Testis (tissue), 3 donors: ENCODE data around the gene SLC24A3. TPM values are rescaled to one million over a fixed set of nuclear protein-coding genes. Genes with fewer than 3 reads are reported as not detected.

Experiments
- DNase-seq: peaks from one replicate; pipeline ENCODE4 v3.0.0-alpha.2; 2019
- H3K27ac ChIP-seq, 2 donors: fragments of 200-600 bp; sonication (generic); one replicate each; pipeline ENCODE4 v1.5.1; 2019
- H3K27me3 ChIP-seq: fragments of 200-600 bp; sonication (generic); one replicate; pipeline ENCODE4 v1.5.1; 2019
- H3K36me3 ChIP-seq: fragments of 200-600 bp; sonication (generic); one replicate; pipeline ENCODE4 v1.5.1; 2017; ENCODE audit warnings: low read depth; ENCODE audit errors: missing control alignments
- H3K4me1 ChIP-seq: fragments of 200-600 bp; sonication (generic); one replicate; pipeline ENCODE4 v1.5.1; 2019
- H3K4me3 ChIP-seq, 2 donors: fragments of 200-600 bp; sonication (generic); one replicate each; pipeline ENCODE4 v1.5.1; 2017 to 2019
- H3K9me3 ChIP-seq: fragments of 200-600 bp; sonication (generic); one replicate; pipeline ENCODE4 v1.5.1; 2017
- POLR2A ChIP-seq: fragments of 450-650 bp; IDR thresholded peaks from one replicate; pipeline ENCODE4 v1.6.1; 2017; ENCODE audit warnings: antibody characterized with exemption, mild to moderate bottlenecking, moderate library complexity
- WGBS, 2 donors: methylation state at CpG; one replicate each; pipeline ENCODE4 v1.1.5; 2018; 5-methylcytosine and 5-hydroxymethylcytosine counted together
- intact Hi-C: fragments of 100-400 bp; cut with DNase I; formaldehyde crosslinking; loops from one replicate; pipeline ENCODE4 v1.15.1; 2023; ENCODE audit warnings: low total_unique reads
- polyA plus RNA-seq: library from polyadenylated mRNA; stranded (reverse); fragments of 350-450 nt; fragmentation: Illumina TruSeq; extraction: RNeasy Lipid Tissue Mini Kit (QIAGEN cat#74804); gene quantifications from one replicate; pipeline ENCODE4 v1.2.3, GENCODE V29; 2014; ENCODE audit warnings: low read depth, low replicate concordance; ENCODE audit not compliant: insufficient read depth
- total RNA-seq, 2 donors: library from RNA; depleted of rRNA; stranded (reverse); fragments of >200 nt; gene quantifications; one replicate each; pipeline ENCODE4 v1.2.3, GENCODE V29; 2016
- TF ChIP-seq, protein P1 (sequence below), 3 experiments: fragments of 450-650 bp in 2 of 3; fragments of 200-600 bp in 1 of 3; sonication (generic) in 1 of 3; IDR thresholded peaks; one replicate each; pipeline ENCODE4 v1.5.1; 2016 to 2019; ENCODE audit warnings: antibody characterized with exemption in 3 of 3, mild to moderate bottlenecking in 2 of 3, moderate library complexity in 1 of 3

SLC24A3 gene
- total and polyA plus RNA-seq, 3 donors from 2014 or later: 2.4 to 4.5 (median 3.8) TPM

DNA sequence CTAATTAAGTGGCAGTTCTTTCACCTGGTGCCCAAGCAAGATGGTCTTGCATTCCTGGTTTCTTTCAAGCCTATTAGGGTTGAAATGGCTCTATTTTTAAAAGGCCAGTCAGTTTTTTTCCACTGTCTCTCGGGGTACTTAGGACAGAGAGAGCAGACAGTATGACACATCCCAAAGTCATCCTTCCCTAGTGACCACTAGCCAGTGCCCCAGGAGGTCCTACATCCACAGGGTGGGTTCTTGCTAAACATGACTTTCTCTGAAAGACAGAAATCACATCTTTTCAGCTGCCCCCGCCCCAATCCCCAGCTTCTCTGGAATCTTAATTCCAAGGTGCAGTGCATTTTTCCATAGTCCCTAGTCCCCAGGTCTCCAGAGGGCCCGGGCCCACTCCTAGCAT, 192.4 kb downstream of the SLC24A3 start:
- Histone ChIP-seq H3K27me3 (no peaks in the 10 kb centered on the region), H3K36me3 (no peaks in the 10 kb centered on the region), H3K27ac (no peak overlapping the region), H3K4me3 (no peak overlapping the region), H3K9me3 (no peaks in the 10 kb centered on the region), H3K4me1 (no peaks in the 10 kb centered on the region)
- 77 to 89% methylated on average over 3 of the region's 3 CpGs for WGBS, 2 donors
- intact Hi-C loops: no loop called here
- no peak for TF ChIP-seq POLR2A
- TF ChIP-seq, protein P1, sequence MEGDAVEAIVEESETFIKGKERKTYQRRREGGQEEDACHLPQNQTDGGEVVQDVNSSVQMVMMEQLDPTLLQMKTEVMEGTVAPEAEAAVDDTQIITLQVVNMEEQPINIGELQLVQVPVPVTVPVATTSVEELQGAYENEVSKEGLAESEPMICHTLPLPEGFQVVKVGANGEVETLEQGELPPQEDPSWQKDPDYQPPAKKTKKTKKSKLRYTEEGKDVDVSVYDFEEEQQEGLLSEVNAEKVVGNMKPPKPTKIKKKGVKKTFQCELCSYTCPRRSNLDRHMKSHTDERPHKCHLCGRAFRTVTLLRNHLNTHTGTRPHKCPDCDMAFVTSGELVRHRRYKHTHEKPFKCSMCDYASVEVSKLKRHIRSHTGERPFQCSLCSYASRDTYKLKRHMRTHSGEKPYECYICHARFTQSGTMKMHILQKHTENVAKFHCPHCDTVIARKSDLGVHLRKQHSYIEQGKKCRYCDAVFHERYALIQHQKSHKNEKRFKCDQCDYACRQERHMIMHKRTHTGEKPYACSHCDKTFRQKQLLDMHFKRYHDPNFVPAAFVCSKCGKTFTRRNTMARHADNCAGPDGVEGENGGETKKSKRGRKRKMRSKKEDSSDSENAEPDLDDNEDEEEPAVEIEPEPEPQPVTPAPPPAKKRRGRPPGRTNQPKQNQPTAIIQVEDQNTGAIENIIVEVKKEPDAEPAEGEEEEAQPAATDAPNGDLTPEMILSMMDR (IDR thresholded peaks at IDR 0.05): no peak
- no peak for DNase-seq

DNA sequence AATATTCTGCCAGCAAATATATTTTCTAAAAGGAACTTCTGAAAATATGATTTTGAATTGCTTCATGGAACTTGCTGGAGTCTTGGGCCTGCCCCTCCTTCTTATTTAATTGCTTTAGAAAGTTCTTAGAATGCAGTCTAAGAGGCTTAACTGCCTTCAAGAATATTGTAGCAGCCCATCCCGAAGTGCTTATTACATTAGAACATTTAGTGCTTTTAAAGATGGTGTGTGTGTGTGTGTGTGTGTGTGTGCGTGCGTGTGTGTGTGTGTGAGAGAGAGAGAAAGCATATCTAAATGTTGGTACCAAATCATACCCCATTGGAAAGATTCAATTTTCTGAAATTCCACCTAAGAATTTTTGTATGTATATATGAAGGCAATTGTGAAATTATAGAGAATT, 193.5 kb downstream of the SLC24A3 start:
- H3K9me3 ChIP-seq: no peaks in the 10 kb centered on the region
- intact Hi-C loops: no loop called here
- TF ChIP-seq POLR2A: no peak
- TF ChIP-seq, protein P1 (IDR thresholded peaks at IDR 0.05): no peak
- 72 to 86% methylated on average over 3 of the region's 3 CpGs for WGBS, 2 donors
- H3K4me3 ChIP-seq: no peak overlapping the region
- H3K27ac ChIP-seq: no peak overlapping the region
- no peaks in the 10 kb centered on the region for H3K4me1 ChIP-seq
- no peaks in the 10 kb centered on the region for H3K36me3 ChIP-seq
- no peak for DNase-seq
- no peaks in the 10 kb centered on the region for H3K27me3 ChIP-seq

DNA sequence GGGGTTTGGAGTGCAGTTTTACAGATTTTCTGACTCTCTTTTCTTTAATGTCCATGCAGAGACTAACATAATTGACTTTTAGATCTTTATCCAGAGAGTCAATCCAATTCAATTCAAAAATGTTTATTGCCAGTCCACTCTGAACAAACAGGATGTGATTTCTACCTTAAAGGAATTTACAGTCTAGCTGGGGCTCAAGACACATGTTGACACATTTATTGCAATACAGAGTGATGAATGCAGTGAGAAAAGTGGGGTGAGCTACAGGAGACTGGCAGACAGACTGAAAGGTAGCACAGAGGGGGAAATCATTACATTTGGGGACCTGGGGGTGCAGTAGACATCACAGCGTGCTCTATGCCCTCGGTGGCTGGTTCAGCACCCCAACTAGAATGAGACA, 193.9 kb downstream of the SLC24A3 start:
- no peaks in the 10 kb centered on the region for H3K9me3 ChIP-seq
- H3K27me3 ChIP-seq: no peaks in the 10 kb centered on the region
- TF ChIP-seq, protein P1 (IDR thresholded peaks at IDR 0.05): no peak
- TF ChIP-seq POLR2A: no peak
- H3K4me1 ChIP-seq: no peaks in the 10 kb centered on the region
- DNase-seq: no peak
- no peaks in the 10 kb centered on the region for H3K36me3 ChIP-seq
- no peak overlapping the region for H3K27ac ChIP-seq
- intact Hi-C loops: no loop called here
- WGBS, 2 donors: 82 to 95% methylated on average over 2 of the region's 2 CpGs
- no peak overlapping the region for H3K4me3 ChIP-seq

DNA sequence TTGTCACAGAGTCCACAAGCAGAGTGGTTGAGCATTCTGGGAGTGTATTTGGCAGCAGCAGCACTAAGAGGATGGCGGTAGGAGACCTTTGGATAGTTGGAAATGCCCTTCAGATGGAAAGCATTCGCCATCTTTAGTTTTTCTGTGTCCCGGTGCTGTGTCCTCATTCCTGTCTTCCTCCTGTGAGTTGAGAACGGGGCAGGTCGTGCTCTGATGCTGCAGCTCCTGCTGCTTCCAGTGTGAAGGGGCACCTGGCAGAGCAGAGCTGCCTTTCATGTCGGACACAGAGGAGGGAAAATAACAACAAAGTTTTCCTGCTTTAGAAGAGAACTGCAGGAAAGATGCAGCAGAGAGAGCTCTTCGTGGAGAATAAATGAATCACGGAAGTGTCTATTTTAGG, 194.8 kb downstream of the SLC24A3 start:
- H3K4me3 ChIP-seq: no peak overlapping the region
- H3K27ac ChIP-seq: no peak overlapping the region
- intact Hi-C loops: no loop called here
- H3K9me3 ChIP-seq: no peaks in the 10 kb centered on the region
- H3K27me3 ChIP-seq: no peaks in the 10 kb centered on the region
- H3K36me3 ChIP-seq: no peaks in the 10 kb centered on the region
- no peak for DNase-seq
- H3K4me1 ChIP-seq: no peaks in the 10 kb centered on the region
- TF ChIP-seq, protein P1 (IDR thresholded peaks at IDR 0.05): no peak
- no peak for TF ChIP-seq POLR2A
- 78 to 79% methylated on average over 8 of the region's 8 CpGs for WGBS, 2 donors

DNA sequence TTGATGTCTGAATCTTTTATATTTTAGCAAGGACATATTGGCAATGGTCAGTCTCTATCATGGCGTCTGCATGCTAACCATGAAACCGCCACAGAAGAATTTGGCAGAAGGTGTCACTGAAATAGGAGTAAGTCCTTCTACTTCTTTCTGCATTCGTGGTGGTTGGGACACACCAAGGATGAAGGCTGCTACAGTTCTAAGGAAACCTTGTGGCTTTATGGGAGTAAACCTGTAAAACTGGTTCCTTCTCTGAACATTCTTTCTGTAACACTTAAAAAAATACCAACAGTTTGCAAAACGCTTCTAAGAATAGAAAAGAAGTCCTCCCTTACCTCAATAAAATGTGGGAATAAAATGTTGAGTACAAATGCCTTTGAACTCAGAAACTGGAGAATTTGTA, 195.3 kb downstream of the SLC24A3 start:
- no peak for DNase-seq
- WGBS, 2 donors: 69 to 73% methylated on average over 4 of the region's 4 CpGs
- intact Hi-C loops: no loop called here
- Histone ChIP-seq H3K9me3 (no peaks in the 10 kb centered on the region), H3K27ac (no peak overlapping the region), H3K36me3 (no peaks in the 10 kb centered on the region), H3K4me3 (no peak overlapping the region), H3K27me3 (no peaks in the 10 kb centered on the region), H3K4me1 (no peaks in the 10 kb centered on the region)
- TF ChIP-seq POLR2A: no peak
- TF ChIP-seq, protein P1 (IDR thresholded peaks at IDR 0.05): no peak
